Measurements from ENCODE around the gene IPO9. TPM values are rescaled to one million over a fixed set of nuclear protein-coding genes. Genes with fewer than 3 reads are reported as not detected.
A peak's percentile ranks its signal among the peaks of the same experiment; 100 is the strongest.

Gene IPO9
- total and polyA plus RNA-seq, 2 donors from 2014 or later = 21.6 to 39.7 TPM

GRCh38 chr1:201826830-201827229 is 2.1 kb upstream of the IPO9 start:
- Histone ChIP-seq H3K9me3 (ENCODE audit: control insufficient read depth in 2 of 3, insufficient read depth in 1 of 3, low read length in 3 of 3) (no peaks in the 10 kb centered on the region), H3K36me3 (ENCODE audit: control insufficient read depth in 2 of 3, insufficient read depth in 3 of 3, low read length in 3 of 3) (no peaks in the 10 kb centered on the region), H3K4me1 (ENCODE audit: control insufficient read depth in 2 of 3, insufficient read depth in 2 of 3, low read depth in 1 of 3, low read length in 3 of 3) (peaks cover 3 to 4% (median 4%) of the 10 kb centered on the region in 3 donors), H3K27me3 (ENCODE audit: control insufficient read depth, insufficient read depth, low read length) (no peaks in the 10 kb centered on the region), H3K4me3 (ENCODE audit: low read length in 3 of 3) (no peak overlapping the region), H3K9ac (ENCODE audit: low read length in 3 of 3) (no peak overlapping the region), H3K27ac (ENCODE audit: low read depth in 2 of 2, low read length in 2 of 2) (no peak overlapping the region)
- FAIRE-seq = no peak
- DNase-seq = peak in 4 of 5 donors; percentile 28 to 62 (median 42)
- intact Hi-C loops (cut with DNase I) = no loop called here
- no peak for TF ChIP-seq CTCF (IDR thresholded peaks at IDR 0.05; ENCODE audit: borderline replicate concordance, extremely low read depth, insufficient read depth)

- intact Hi-C loops (cut with DNase I) = no loop called here
- TF ChIP-seq CTCF (IDR thresholded peaks at IDR 0.05; ENCODE audit: borderline replicate concordance, extremely low read depth, insufficient read depth) = no peak
Measured at GRCh38 chr1:201827321-201828216, 1.4 kb upstream of the IPO9 start.

GRCh38 chr1:201828217-201828819 is 639 bp upstream of the IPO9 start:
- no peak for FAIRE-seq
- TF ChIP-seq CTCF (IDR thresholded peaks at IDR 0.05; ENCODE audit: borderline replicate concordance, extremely low read depth, insufficient read depth) = no peak
- H3K9me3 ChIP-seq (ENCODE audit: control insufficient read depth in 2 of 3, insufficient read depth in 1 of 3, low read length in 3 of 3) = no peaks in the 10 kb centered on the region
- H3K27ac ChIP-seq (ENCODE audit: low read depth in 2 of 2, low read length in 2 of 2) = no peak overlapping the region
- H3K4me3 ChIP-seq (ENCODE audit: low read length in 3 of 3) = peak overlapping the region; percentile 12 to 98 (median 14)
- H3K9ac ChIP-seq (ENCODE audit: low read length in 3 of 3) = no peak overlapping the region
- no peaks in the 10 kb centered on the region for H3K27me3 ChIP-seq (ENCODE audit: control insufficient read depth, insufficient read depth, low read length)
- intact Hi-C loops (cut with DNase I) = no loop called here
- peaks cover 3 to 4% (median 4%) of the 10 kb centered on the region in 3 donors for H3K4me1 ChIP-seq (ENCODE audit: control insufficient read depth in 2 of 3, insufficient read depth in 2 of 3, low read depth in 1 of 3, low read length in 3 of 3)
- no peaks in the 10 kb centered on the region for H3K36me3 ChIP-seq (ENCODE audit: control insufficient read depth in 2 of 3, insufficient read depth in 3 of 3, low read length in 3 of 3)
- peak in 1 of 5 donors; percentile 59 for DNase-seq

More at GRCh38 chr1:201827321-201828216, 1.4 kb upstream of the IPO9 start:
- no peak overlapping the region for H3K27ac ChIP-seq (ENCODE audit: low read depth in 2 of 2, low read length in 2 of 2)
- no peak for DNase-seq
- H3K9me3 ChIP-seq (ENCODE audit: control insufficient read depth in 2 of 3, insufficient read depth in 1 of 3, low read length in 3 of 3) = no peaks in the 10 kb centered on the region
- H3K27me3 ChIP-seq (ENCODE audit: control insufficient read depth, insufficient read depth, low read length) = no peaks in the 10 kb centered on the region
- peaks cover 3 to 4% (median 4%) of the 10 kb centered on the region in 3 donors for H3K4me1 ChIP-seq (ENCODE audit: control insufficient read depth in 2 of 3, insufficient read depth in 2 of 3, low read depth in 1 of 3, low read length in 3 of 3)
- no peak overlapping the region for H3K9ac ChIP-seq (ENCODE audit: low read length in 3 of 3)
- H3K36me3 ChIP-seq (ENCODE audit: control insufficient read depth in 2 of 3, insufficient read depth in 3 of 3, low read length in 3 of 3) = no peaks in the 10 kb centered on the region
- FAIRE-seq = no peak
- H3K4me3 ChIP-seq (ENCODE audit: low read length in 3 of 3) = no peak overlapping the region
